B cell (primary cell): ENCODE measurements around the gene RASA3. TPM values are rescaled to one million over a fixed set of nuclear protein-coding genes. Genes with fewer than 3 reads are reported as not detected.

ENCODE experiments used
- ATAC-seq: fragments of 200-7000 bp; cut with Tn5 transposase; one replicate; pipeline ENCODE4 v1.10.0; 2021; ENCODE audit warnings: low read depth, mild to moderate bottlenecking, moderate number of reproducible peaks, moderate library complexity
- CTCF ChIA-PET: fragments of 350-600 bp; sonication (Branson Sonifier 250); formaldehyde crosslinking; loops from one replicate; lab custom pipeline; 2021; ENCODE audit warnings: antibody characterized with exemption, inconsistent platforms; lab: Charles Lee
- POLR2A ChIA-PET: fragments of 350-600 bp; sonication (Branson Sonifier 250); formaldehyde crosslinking; loops from one replicate; lab custom pipeline; 2021; ENCODE audit warnings: antibody characterized with exemption; lab: Charles Lee
- DNase-seq: peaks from one replicate; pipeline ENCODE4 v3.0.0; 2013
- H2AFZ ChIP-seq: 2 replicates; pipeline ENCODE4 v1.6.1; 2012; ENCODE audit warnings: mild to moderate bottlenecking, low read depth, low read length; ENCODE audit not compliant: insufficient read depth, poor library complexity, severe bottlenecking
- H3K27ac ChIP-seq, 2 donors: 1 replicate in 1 of 2; 2 replicates in 1 of 2; pipeline ENCODE4 v1.5.1; 2012 to 2013; ENCODE audit warnings: low read length in 2 of 2, mild to moderate bottlenecking in 2 of 2, moderate library complexity in 1 of 2
- H3K27me3 ChIP-seq, 4 experiments: fragments of 200-600 bp in 1 of 4; sonication (generic) in 1 of 4; replicated peaks in 1 of 4; 1 replicate in 2 of 4; 2 replicates in 2 of 4; pipeline versions ENCODE4 v1.6.1 to v1.7.0; 2013 to 2016; ENCODE audit warnings: low read length in 3 of 4, mild to moderate bottlenecking in 2 of 4, mixed read lengths in 1 of 4, moderate library complexity in 1 of 4; ENCODE audit not compliant: insufficient read depth in 4 of 4, control insufficient read depth in 3 of 4; ENCODE audit errors: control extremely low read depth in 1 of 4
- H3K36me3 ChIP-seq, 2 experiments: replicated peaks in 1 of 2; 1 replicate in 1 of 2; 2 replicates in 1 of 2; pipeline versions ENCODE4 v1.6.1 to v1.7.1; 2013; ENCODE audit warnings: low read length in 1 of 2; ENCODE audit not compliant: insufficient read depth in 2 of 2, control insufficient read depth in 1 of 2; ENCODE audit errors: control extremely low read depth in 1 of 2, extremely low read depth in 1 of 2
- H3K4me1 ChIP-seq, 2 donors: fragments of 200-600 bp in 1 of 2; sonication (generic) in 1 of 2; 1 replicate in 1 of 2; 2 replicates in 1 of 2; pipeline versions ENCODE4 v1.5.1 to v1.6.1; 2013 to 2017; ENCODE audit warnings: low read length in 2 of 2; ENCODE audit not compliant: control insufficient read depth in 2 of 2, insufficient read depth in 2 of 2
- H3K4me2 ChIP-seq: replicated peaks from 2 replicates; pipeline ENCODE3; 2012; ENCODE audit warnings: mild to moderate bottlenecking, low read depth, low read length; ENCODE audit not compliant: poor library complexity, severe bottlenecking
- H3K4me3 ChIP-seq, 5 experiments: fragments of 200-600 bp in 1 of 5; sonication (generic) in 1 of 5; 1 replicate in 3 of 5; 2 replicates in 2 of 5; pipeline versions ENCODE4 v1.5.1 to v1.7.0; 2011 to 2016; ENCODE audit warnings: low read length in 4 of 5, mild to moderate bottlenecking in 4 of 5, low read depth in 2 of 5, control low read depth in 1 of 5, moderate library complexity in 1 of 5; ENCODE audit not compliant: insufficient read depth in 1 of 5; ENCODE audit errors: control extremely low read depth in 1 of 5, extremely low read depth in 1 of 5
- H3K79me2 ChIP-seq: fragments of 200-600 bp; sonication (generic); one replicate; pipeline ENCODE4 v1.6.0; 2016; ENCODE audit warnings: low read length; ENCODE audit not compliant: control insufficient read depth, insufficient read depth
- H3K9ac ChIP-seq: fragments of 200-600 bp; sonication (generic); 2 replicates; pipeline ENCODE4 v1.6.1; 2017; ENCODE audit warnings: mild to moderate bottlenecking, low read length, moderate library complexity
- H3K9me3 ChIP-seq, 3 donors: one replicate each; pipeline versions ENCODE4 v1.6.1 to v1.7.1; 2013; ENCODE audit warnings: low read length in 2 of 3; ENCODE audit not compliant: control insufficient read depth in 2 of 3, insufficient read depth in 1 of 3; ENCODE audit errors: control extremely low read depth in 1 of 3
- H4K20me1 ChIP-seq: 2 replicates; pipeline ENCODE4 v1.6.0; 2012; ENCODE audit warnings: mild to moderate bottlenecking, low read length; ENCODE audit not compliant: insufficient read depth, control insufficient read depth, poor library complexity, severe bottlenecking
- H3K27ac Mint-ChIP-seq: one replicate; pipeline ENCODE4 v1.8.0; 2021; ENCODE audit warnings: mixed read lengths
- H3K27me3 Mint-ChIP-seq: one replicate; pipeline ENCODE4 v1.8.0; 2021; ENCODE audit warnings: mixed read lengths
- H3K4me1 Mint-ChIP-seq: one replicate; pipeline ENCODE4 v1.8.0; 2021; ENCODE audit warnings: mixed read lengths
- H3K4me3 Mint-ChIP-seq: one replicate; pipeline ENCODE4 v1.8.0; 2021; ENCODE audit warnings: mixed read lengths
- H3K9me3 Mint-ChIP-seq: one replicate; pipeline ENCODE4 v1.8.0; 2022; ENCODE audit warnings: mixed read lengths; ENCODE audit not compliant: insufficient read depth
- EZH2 ChIP-seq: IDR thresholded peaks from 2 replicates; pipeline ENCODE4 v1.6.1; 2012; ENCODE audit warnings: borderline replicate concordance, low read depth, mild to moderate bottlenecking, moderate library complexity, low read length; ENCODE audit not compliant: insufficient read depth, poor library complexity, severe bottlenecking
- WGBS: methylation state at CpG from one replicate; pipeline ENCODE4 v1.1.5; 2013; ENCODE audit warnings: missing lambda C conversion rate; ENCODE audit not compliant: insufficient coverage; 5-methylcytosine and 5-hydroxymethylcytosine counted together
- intact Hi-C: fragments of 100-400 bp; cut with micrococcal nuclease; formaldehyde crosslinking; loops from one replicate; pipeline ENCODE4 v1.10.0; 2022
- polyA plus RNA-seq: library from polyadenylated mRNA; depleted of rRNA; stranded (reverse); fragments of >200 nt; gene quantifications from 2 replicates; pipeline ENCODE4 v1.2.3, GENCODE V29; 2012
- total RNA-seq, 2 donors: library from RNA; stranded (reverse); fragments of 120-200 nt in 1 of 2; gene quantifications; 1 replicate in 1 of 2; 2 replicates in 1 of 2; pipeline versions ENCODE4 v1.2.3 to v1.2.4, GENCODE V29; 2013 to 2022
- TF ChIP-seq, protein P1 (sequence below): fragments of 200-600 bp; IDR thresholded peaks from one replicate; pipeline ENCODE4 v1.8.0; 2022; ENCODE audit warnings: antibody characterized with exemption, mild to moderate bottlenecking

The RASA3 gene
- total and polyA plus RNA-seq, 2 donors (not counting 1 experiment from before 2014, with no cell fraction given), result 54.2 to 87.4 TPM

GRCh38 chr13:114059428-114059827 lies 73.0 kb downstream of the RASA3 start:
- no peak overlapping the region for H3K4me2 ChIP-seq
- 87% methylated on average over 16 of the region's 16 CpGs for WGBS
- DNase-seq (no peak), ATAC-seq (no peak)
- H3K9me3 Mint-ChIP-seq, result no peaks in the 10 kb centered on the region
- H3K27ac ChIP-seq, result no peak overlapping the region
- H3K4me3 ChIP-seq, result no peak overlapping the region
- no peaks in the 10 kb centered on the region for H3K27me3 Mint-ChIP-seq
- H3K27ac Mint-ChIP-seq, result peak overlapping the region; percentile 20
- ChIA-PET POLR2A (no interaction called here), CTCF (interaction anchor here (1.0 kb wide), 1 partner anchor 167 kb away, joined by 3 read pairs; no protein-coding TSS in a partner anchor)
- peaks cover 95% of the 10 kb centered on the region for H3K79me2 ChIP-seq
- no peaks in the 10 kb centered on the region for H3K27me3 ChIP-seq
- no peak for TF ChIP-seq EZH2
- TF ChIP-seq, protein P1, sequence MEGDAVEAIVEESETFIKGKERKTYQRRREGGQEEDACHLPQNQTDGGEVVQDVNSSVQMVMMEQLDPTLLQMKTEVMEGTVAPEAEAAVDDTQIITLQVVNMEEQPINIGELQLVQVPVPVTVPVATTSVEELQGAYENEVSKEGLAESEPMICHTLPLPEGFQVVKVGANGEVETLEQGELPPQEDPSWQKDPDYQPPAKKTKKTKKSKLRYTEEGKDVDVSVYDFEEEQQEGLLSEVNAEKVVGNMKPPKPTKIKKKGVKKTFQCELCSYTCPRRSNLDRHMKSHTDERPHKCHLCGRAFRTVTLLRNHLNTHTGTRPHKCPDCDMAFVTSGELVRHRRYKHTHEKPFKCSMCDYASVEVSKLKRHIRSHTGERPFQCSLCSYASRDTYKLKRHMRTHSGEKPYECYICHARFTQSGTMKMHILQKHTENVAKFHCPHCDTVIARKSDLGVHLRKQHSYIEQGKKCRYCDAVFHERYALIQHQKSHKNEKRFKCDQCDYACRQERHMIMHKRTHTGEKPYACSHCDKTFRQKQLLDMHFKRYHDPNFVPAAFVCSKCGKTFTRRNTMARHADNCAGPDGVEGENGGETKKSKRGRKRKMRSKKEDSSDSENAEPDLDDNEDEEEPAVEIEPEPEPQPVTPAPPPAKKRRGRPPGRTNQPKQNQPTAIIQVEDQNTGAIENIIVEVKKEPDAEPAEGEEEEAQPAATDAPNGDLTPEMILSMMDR, result no peak
- H3K4me1 ChIP-seq, result peaks cover 37 to 61% of the 10 kb centered on the region in 2 donors
- no peak overlapping the region for H2AFZ ChIP-seq
- H3K4me1 Mint-ChIP-seq, result peaks cover 64% of the 10 kb centered on the region
- H3K9me3 ChIP-seq, result no peaks in the 10 kb centered on the region
- intact Hi-C loops, result no loop called here
- H4K20me1 ChIP-seq, result peaks cover 96% of the 10 kb centered on the region
- peaks cover 0 to 52% of the 10 kb centered on the region in 2 experiments for H3K36me3 ChIP-seq
- H3K9ac ChIP-seq, result no peak overlapping the region
- H3K4me3 Mint-ChIP-seq, result no peak overlapping the region

GRCh38 chr13:114058051-114058867 lies 74.2 kb downstream of the RASA3 start:
- peak overlapping the region; percentile 82 for H3K27ac Mint-ChIP-seq
- Histone ChIP-seq H3K4me2 (peak overlapping the region; percentile 38), H3K36me3 (peaks cover 0 to 53% of the 10 kb centered on the region in 2 experiments), H3K27ac (peak overlapping the region; percentile 6 to 14), H3K79me2 (peaks cover 96% of the 10 kb centered on the region), H3K9ac (no peak overlapping the region), H3K4me3 (no peak overlapping the region), H3K4me1 (peaks cover 30 to 55% of the 10 kb centered on the region in 2 donors), H4K20me1 (peaks cover 97% of the 10 kb centered on the region), H3K9me3 (no peaks in the 10 kb centered on the region), H2AFZ (no peak overlapping the region), H3K27me3 (no peaks in the 10 kb centered on the region)
- WGBS, result 85% methylated on average over 30 of the region's 30 CpGs
- intact Hi-C loops, result no loop called here
- no peaks in the 10 kb centered on the region for H3K27me3 Mint-ChIP-seq
- no peak for ATAC-seq
- H3K9me3 Mint-ChIP-seq, result no peaks in the 10 kb centered on the region
- TF ChIP-seq, protein P1, result no peak
- no peak for TF ChIP-seq EZH2
- ChIA-PET POLR2A (no interaction called here), CTCF (interaction anchor here (1.0 to 1.7 kb wide), 4 partner anchors 9 to 168 kb away, joined by 3 to 6 read pairs (median 4); no protein-coding TSS in a partner anchor)
- peaks cover 59% of the 10 kb centered on the region for H3K4me1 Mint-ChIP-seq
- peak overlapping the region; percentile 39 for H3K4me3 Mint-ChIP-seq
- no peak for DNase-seq
